HUES48 (cell line): ENCODE measurements around the gene PRICKLE3.

Experiments used
- H3K27ac ChIP-seq: one replicate; pipeline ENCODE4 v1.7.0; 2013; ENCODE audit warnings: low read depth, low read length, inconsistent platforms
- H3K27me3 ChIP-seq: 2 replicates; pipeline ENCODE4 v1.6.1; 2013; ENCODE audit warnings: mild to moderate bottlenecking, low read length; ENCODE audit not compliant: control insufficient read depth, insufficient read depth
- H3K36me3 ChIP-seq: 2 replicates; pipeline ENCODE4 v1.6.1; 2013; ENCODE audit warnings: low read length; ENCODE audit not compliant: control insufficient read depth, insufficient read depth
- H3K4me1 ChIP-seq: 2 replicates; pipeline ENCODE4 v1.6.1; 2013; ENCODE audit warnings: mild to moderate bottlenecking, low read length; ENCODE audit not compliant: control insufficient read depth, insufficient read depth
- H3K4me3 ChIP-seq: 2 replicates; pipeline ENCODE4 v1.5.1; 2013; ENCODE audit warnings: mild to moderate bottlenecking, low read depth, low read length
- H3K9ac ChIP-seq: 2 replicates; pipeline ENCODE4 v1.6.1; 2013; ENCODE audit warnings: mild to moderate bottlenecking, low read depth, low read length, moderate library complexity
- H3K9me3 ChIP-seq: 2 replicates; pipeline ENCODE4 v1.6.1; 2013; ENCODE audit warnings: low read length; ENCODE audit not compliant: control insufficient read depth, insufficient read depth

Gene PRICKLE3

DNA sequence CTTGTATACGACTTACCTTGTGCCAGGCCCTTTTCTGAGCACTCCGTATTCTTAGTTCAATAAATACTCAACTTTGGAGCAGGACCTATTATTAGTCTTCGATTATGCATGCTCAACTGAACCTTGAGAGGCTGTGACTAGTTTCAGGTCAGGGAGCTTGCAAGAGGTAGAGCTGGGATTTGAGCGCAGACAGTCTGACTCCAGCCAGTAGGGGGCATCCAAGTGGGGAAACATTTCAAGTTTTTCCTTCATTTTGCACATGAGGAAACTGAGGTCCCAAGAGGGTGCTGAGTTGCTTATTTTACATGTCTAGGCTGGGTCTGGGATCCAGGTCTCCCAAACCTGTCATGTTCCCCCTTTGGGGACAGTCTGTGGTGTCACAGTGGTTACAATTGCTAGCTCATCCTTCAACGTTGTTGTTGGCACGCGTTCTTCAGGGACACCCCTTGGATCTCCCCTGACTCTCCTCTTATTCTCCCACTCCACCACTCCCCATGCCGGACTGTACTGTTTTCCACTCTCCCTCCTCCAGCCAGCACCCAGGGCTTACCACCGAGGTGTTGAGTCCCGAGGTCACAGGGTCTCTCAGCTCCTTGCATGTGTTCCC lies 6.7 kb upstream of the PRICKLE3 start:
- no peaks in the 10 kb centered on the region for H3K4me1 ChIP-seq
- H3K27ac ChIP-seq = no peak overlapping the region
- no peak overlapping the region for H3K4me3 ChIP-seq
- H3K9ac ChIP-seq = no peak overlapping the region
- H3K27me3 ChIP-seq = no peaks in the 10 kb centered on the region
- peaks cover 28% of the 10 kb centered on the region; the same call in 1 of the 2 replicates for H3K9me3 ChIP-seq
- H3K36me3 ChIP-seq = no peaks in the 10 kb centered on the region

DNA sequence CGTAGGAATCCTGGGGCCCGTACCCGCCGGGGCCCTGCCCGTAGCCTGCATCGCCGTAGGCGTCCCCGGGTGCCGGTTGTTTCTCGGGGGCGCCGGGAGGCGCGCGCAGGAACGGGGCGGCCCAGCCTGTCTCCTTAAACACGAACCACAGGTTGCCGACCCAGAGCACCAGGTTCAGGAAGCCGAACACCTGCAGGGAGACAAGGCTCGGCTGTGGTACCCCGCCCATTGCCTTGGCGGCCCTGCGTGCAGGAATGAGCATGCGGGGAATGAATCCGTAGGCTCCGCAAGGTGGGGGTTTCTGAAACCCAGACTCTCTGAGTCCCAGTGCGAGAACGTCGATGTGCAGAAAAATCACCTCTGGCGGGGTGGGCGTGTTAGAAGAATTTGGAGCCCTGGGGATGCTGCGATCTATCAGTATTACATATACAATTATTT lies 5.4 kb upstream of the PRICKLE3 start:
- H3K9me3 ChIP-seq = peaks cover 34% of the 10 kb centered on the region; the same call in 1 of the 2 replicates
- no peaks in the 10 kb centered on the region for H3K36me3 ChIP-seq
- H3K27ac ChIP-seq = peak overlapping the region; percentile 91
- H3K9ac ChIP-seq = peak overlapping the region; percentile 59
- H3K4me3 ChIP-seq = peak overlapping the region; percentile 72
- no peaks in the 10 kb centered on the region for H3K4me1 ChIP-seq
- H3K27me3 ChIP-seq = no peaks in the 10 kb centered on the region

DNA sequence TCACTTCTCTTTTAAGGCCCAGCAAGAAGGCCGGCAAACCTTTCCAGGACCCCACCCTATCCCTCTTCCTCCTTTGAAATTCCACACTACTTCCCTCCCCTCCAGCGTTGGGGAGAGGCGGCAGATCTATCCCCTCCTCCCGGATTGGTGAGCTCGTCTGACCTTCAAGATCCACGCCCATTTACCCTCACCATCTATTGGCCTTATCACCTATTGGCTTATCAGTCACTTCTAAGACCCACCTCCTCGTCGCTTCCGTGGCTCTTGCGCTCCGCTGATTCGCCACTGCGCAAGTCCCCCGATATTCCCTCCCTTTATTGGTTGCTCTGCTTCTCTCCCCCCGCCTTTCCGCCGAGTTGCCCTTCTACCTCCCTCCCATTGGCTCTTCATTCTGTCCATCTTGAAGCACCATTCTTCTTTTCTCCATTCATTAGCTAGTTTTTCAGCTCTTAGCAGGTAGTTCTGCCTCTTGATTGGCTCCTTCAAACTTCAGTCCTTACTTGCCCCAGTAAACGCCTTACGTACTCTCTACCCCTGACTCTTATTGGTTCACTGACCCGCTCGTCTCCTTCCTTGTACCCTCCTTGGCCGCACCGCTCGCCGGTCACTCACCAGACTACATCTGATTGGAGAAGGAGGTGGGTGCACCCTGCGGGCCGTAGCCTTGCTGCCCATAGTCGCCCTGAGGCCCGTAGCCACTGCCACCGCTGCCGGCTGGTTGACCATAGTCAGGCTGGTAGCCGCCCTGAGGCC lies 4.8 kb upstream of the PRICKLE3 start:
- peaks cover 36% of the 10 kb centered on the region; the same call in 1 of the 2 replicates for H3K9me3 ChIP-seq
- H3K9ac ChIP-seq = peak overlapping the region; percentile 59
- H3K27ac ChIP-seq = peak overlapping the region; percentile 91
- H3K36me3 ChIP-seq = no peaks in the 10 kb centered on the region
- no peaks in the 10 kb centered on the region for H3K27me3 ChIP-seq
- H3K4me1 ChIP-seq = no peaks in the 10 kb centered on the region
- peak overlapping the region; percentile 72 for H3K4me3 ChIP-seq

DNA sequence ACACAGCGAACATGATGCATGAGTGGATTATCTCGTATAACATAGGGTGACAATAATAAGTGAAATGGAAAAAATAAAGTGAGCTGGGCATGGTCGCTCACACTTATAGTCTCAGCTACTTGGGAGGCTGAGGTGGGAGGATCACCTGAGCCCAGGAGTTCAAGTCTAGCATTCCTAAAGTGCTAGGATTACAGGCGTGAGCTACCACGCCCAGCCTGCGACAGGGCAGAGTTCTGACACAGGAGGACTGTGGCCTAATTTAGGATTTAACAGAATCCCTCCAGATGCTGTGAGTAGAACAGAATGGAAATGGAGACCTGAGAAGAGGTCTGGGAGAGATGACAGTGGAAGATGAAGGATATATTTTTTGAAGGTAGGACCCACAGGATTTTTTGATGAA lies 3.4 kb upstream of the PRICKLE3 start:
- Histone ChIP-seq H3K36me3 (no peaks in the 10 kb centered on the region), H3K4me3 (no peak overlapping the region), H3K9ac (no peak overlapping the region), H3K27ac (no peak overlapping the region), H3K9me3 (peaks cover 34% of the 10 kb centered on the region; the same call in 1 of the 2 replicates), H3K4me1 (no peaks in the 10 kb centered on the region), H3K27me3 (no peaks in the 10 kb centered on the region)

DNA sequence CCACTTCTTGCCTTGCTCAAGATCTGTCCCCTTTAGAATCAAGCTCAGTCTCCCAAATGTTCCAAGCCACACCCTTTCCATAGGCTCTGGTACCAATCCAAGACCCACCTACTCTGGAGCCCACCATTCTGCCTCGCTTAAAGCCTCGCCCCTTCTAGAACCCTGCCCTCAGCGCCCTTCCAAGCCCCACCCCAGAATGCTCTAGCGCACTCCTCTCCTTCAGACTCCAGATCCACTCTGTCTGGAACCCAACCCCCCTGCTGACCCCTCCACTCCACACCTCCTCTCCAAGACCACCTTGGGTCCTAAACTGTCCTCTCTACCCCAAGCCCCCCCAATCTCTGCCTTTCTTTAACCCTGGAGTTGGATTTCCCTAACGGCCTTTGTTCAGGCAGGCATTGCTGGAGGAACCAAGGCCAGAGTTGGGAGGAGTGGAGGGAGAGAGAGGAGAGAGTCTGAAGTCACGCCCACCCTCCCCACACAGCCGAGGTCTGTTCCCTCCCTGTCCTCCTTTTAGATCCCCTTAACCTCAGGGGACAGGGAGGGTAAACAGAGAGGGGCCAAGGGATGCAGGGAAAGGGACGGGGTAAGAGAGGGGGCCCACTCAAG lies 2.4 kb upstream of the PRICKLE3 start:
- H3K9me3 ChIP-seq = peaks cover 30% of the 10 kb centered on the region; the same call in 1 of the 2 replicates
- no peaks in the 10 kb centered on the region for H3K27me3 ChIP-seq
- H3K27ac ChIP-seq = no peak overlapping the region
- no peak overlapping the region for H3K9ac ChIP-seq
- no peaks in the 10 kb centered on the region for H3K4me1 ChIP-seq
- H3K36me3 ChIP-seq = no peaks in the 10 kb centered on the region
- no peak overlapping the region for H3K4me3 ChIP-seq

DNA sequence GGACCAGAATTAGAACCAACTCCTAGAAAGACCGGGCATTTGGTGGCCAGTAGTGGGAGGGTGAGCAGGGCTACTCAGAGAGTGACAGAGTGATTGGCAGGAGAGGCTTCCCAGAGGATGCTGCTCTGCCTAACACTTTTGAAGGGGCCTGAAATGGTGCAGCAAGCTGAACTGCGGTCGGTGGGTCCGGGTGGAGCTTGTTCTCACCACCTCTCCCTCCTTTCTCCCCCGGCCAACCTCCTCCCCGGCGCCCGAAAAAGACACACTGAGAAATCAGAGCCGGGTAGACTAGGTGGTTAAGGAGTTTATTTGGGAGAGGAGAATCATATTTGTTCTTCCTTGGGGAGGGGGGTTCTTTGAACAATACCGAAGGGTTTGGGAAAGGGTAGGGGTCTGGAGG lies 1.4 kb upstream of the PRICKLE3 start:
- H3K9ac ChIP-seq = no peak overlapping the region
- no peaks in the 10 kb centered on the region for H3K4me1 ChIP-seq
- H3K27me3 ChIP-seq = no peaks in the 10 kb centered on the region
- H3K36me3 ChIP-seq = peaks cover 3% of the 10 kb centered on the region; the same call in 1 of the 2 replicates
- peaks cover 26% of the 10 kb centered on the region for H3K9me3 ChIP-seq
- peak overlapping the region; percentile 65; the same call in 1 of the 2 replicates for H3K4me3 ChIP-seq
- no peak overlapping the region for H3K27ac ChIP-seq

DNA sequence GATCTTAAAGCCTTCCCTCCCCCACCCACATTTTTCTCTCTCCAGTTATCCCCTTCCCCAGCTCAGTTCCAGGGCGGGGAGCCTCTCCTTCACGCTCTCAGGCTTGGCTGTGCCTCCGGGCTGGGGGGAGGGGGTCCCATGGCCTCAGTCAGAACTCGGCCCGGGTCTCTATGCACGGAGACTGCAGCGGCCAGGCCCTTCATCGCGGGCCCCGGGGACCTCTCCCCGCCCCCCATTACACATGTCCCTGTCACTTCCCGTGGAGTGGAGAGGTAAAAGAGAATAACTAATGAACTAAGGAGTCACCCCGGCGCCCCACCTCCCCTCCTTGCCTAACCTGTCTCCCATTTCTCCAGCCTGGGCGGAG lies 838 bp upstream of the PRICKLE3 start:
- H3K36me3 ChIP-seq = peaks cover 3% of the 10 kb centered on the region
- H3K4me3 ChIP-seq = peak overlapping the region; percentile 65
- no peaks in the 10 kb centered on the region for H3K4me1 ChIP-seq
- no peak overlapping the region for H3K9ac ChIP-seq
- H3K27ac ChIP-seq = peak overlapping the region; percentile 21
- H3K9me3 ChIP-seq = peaks cover 31% of the 10 kb centered on the region
- H3K27me3 ChIP-seq = no peaks in the 10 kb centered on the region

DNA sequence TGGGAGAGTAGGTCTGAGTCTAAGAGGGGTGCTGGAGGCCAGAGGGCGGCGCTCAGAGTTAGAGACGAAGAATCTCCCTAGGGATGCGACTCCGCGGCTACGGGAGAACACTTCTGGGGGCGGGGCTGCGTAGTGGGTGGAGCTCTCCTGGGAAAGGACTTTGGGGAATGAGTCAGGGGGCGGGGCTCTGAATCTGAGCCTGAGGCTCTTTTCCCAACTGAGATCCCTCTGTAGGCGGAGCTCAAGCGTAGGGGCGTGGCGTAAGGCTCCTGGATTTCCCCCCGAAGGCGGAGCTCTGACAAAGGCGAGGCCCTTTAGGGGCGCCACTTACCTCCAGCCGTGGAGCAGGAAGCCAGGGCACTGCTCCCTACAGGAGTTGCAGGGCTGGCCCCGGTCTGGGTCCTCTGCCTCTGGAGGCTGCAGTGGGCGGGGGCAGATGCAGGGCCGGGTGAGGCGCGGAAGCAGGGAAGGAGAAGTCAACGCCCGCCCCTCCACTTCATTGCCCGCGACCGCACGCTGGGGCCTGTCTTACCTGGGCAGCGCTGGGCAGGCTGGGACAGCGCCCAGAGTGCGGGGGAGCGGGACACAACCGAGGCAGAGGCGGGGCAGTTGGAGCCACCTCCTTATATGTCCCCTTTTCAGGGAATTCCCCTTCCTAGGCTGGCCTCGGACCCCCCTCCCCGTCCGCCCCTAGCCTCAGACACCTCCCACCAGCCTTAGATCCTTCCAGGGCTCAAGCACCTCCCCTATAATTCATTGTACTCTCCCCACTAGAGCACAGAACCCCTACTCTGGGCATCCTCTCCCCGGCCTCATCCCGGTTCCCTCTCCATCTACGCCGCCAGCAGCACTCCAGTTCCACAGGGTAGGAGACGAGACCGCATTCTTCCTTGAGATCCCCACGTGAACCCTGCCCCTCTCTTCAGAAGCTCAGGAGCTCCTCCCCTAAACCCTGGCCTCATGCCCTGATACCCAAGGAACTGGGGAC lies 1.6 kb downstream of the PRICKLE3 start:
- Histone ChIP-seq H3K9ac (no peak overlapping the region; the same call in 1 of the 2 replicates), H3K27me3 (no peaks in the 10 kb centered on the region), H3K4me1 (no peaks in the 10 kb centered on the region), H3K4me3 (peak overlapping the region; percentile 57), H3K36me3 (peaks cover 3% of the 10 kb centered on the region), H3K9me3 (peaks cover 35% of the 10 kb centered on the region), H3K27ac (peak overlapping the region; percentile 61)

DNA sequence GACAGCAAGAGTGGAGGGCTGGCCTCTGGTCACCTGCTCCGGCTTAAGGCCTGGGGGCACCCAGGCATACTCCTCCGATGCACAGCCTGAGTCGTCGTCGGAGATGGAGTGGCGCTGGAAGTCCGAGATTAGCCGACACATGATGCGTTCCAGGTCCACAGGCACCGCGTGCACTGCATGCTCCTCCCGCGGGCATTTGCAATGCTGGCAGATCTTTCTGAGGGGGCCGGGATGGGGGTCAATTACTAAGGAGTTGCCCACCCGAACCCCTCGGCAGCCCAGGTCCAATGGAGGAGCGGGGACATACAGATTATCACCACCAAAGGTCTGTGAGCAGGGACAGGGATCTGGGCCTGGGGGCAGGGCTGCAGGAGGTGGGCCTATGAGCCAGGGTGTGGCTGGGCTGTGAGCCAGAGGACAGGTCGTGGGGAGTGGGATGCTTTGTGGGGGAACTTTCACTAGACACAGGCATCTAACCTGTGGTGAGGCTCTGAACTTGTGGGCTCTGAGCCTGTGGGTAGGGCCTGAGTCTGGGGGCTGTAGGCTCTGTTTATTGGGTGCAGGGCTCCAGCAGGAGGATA lies 2.4 kb downstream of the PRICKLE3 start:
- H3K9ac ChIP-seq = no peak overlapping the region
- H3K36me3 ChIP-seq = peaks cover 3% of the 10 kb centered on the region
- peaks cover 30% of the 10 kb centered on the region for H3K9me3 ChIP-seq
- peak overlapping the region; percentile 40 for H3K4me3 ChIP-seq
- H3K27ac ChIP-seq = peak overlapping the region; percentile 54
- no peaks in the 10 kb centered on the region for H3K4me1 ChIP-seq
- no peaks in the 10 kb centered on the region for H3K27me3 ChIP-seq

DNA sequence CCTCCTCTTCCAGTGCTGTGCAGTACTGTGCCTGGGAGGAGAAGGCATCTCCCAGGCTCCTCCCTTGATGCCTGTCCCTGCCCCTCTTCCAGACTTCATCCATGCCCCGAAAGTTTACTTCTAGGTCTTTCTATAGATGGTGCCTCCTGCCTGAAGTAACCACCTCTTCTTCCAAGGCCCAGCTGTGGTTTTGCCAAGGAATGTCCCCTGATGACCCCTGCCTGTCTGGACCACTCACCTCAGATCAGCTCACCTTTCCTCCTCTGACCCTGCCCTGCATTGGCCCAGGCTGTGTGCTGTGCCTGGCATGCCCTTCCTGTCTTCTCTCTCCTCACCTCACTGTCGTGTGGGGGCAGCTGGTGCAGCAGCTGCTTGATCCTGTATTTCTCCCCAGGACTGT lies 6.8 kb downstream of the PRICKLE3 start:
- Histone ChIP-seq H3K36me3 (peaks cover 16% of the 10 kb centered on the region), H3K9ac (no peak overlapping the region), H3K4me1 (no peaks in the 10 kb centered on the region), H3K4me3 (no peak overlapping the region), H3K9me3 (peaks cover 16% of the 10 kb centered on the region), H3K27ac (no peak overlapping the region), H3K27me3 (no peaks in the 10 kb centered on the region)
